Measurements from ENCODE around the gene ITGA11.

Gene ITGA11

GRCh38 chr15:68447209-68447608 is 15.2 kb upstream of the ITGA11 start:
- no peaks in the 10 kb centered on the region for H3K4me1 ChIP-seq (ENCODE audit: insufficient read depth, insufficient read length)
- H3K4me3 ChIP-seq (ENCODE audit: insufficient read length, low read depth): no peak overlapping the region
- no peak for TF ChIP-seq YY1 (IDR thresholded peaks at IDR 0.05; ENCODE audit: insufficient read depth, insufficient read length)
- no peak for TF ChIP-seq ZNF274 (IDR thresholded peaks at IDR 0.05; ENCODE audit: low read depth, low read length)
- no peak for TF ChIP-seq SUZ12 (IDR thresholded peaks at IDR 0.05; ENCODE audit: extremely low read depth, insufficient read depth, insufficient read length)
- H3K36me3 ChIP-seq (ENCODE audit: insufficient read depth, insufficient read length, low read length): no peaks in the 10 kb centered on the region
- H3K27me3 ChIP-seq (ENCODE audit: insufficient read depth, insufficient read length): no peaks in the 10 kb centered on the region
- no peak overlapping the region for H3K9ac ChIP-seq (ENCODE audit: insufficient read length, low read depth)
- H3K9me3 ChIP-seq (ENCODE audit: insufficient read depth, low read length): no peaks in the 10 kb centered on the region
- DNase-seq (ENCODE audit: low read depth, low spot score): no peak

DNA sequence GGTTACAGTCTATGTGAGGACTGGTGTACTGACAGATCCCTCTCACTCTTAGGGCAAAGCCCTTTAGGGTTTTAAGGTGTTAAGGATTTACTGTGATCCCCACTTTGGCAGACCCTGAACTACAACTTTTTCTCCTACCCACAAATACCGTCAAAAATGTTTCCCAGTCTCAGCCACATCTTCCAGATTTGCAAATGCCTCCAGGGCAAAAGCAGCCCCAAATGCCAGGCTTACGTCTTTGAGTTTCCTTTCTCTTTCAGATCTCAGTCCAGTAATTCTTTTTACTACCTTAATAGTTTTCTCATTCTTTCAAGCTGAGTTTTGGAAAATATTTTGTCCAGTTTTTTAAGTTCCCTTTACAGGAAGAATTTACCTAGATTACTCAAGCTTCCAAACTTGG is 13.4 kb upstream of the ITGA11 start:
- H3K27me3 ChIP-seq (ENCODE audit: insufficient read depth, insufficient read length): no peaks in the 10 kb centered on the region
- DNase-seq (ENCODE audit: low read depth, low spot score): no peak

DNA sequence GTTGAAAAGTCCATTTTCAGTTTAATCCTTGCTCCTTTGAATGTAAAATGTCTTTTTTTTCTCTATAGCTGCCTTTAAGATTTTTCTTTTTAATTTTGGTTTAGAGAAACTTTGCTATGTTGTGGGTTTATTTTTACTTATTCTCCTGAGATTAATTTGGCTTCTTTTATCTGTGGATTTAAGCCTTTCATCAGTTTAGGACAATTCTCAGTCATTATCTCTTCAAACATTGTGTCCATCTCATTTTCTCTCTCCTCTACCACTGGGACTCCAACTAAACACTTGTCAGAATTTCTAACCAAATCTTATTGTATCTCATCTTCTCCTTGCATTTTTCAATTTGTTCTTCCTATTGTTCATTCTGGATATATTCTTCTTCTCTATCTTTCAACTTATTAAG is 12.4 kb upstream of the ITGA11 start:
- Histone ChIP-seq H3K4me3 (ENCODE audit: insufficient read length, low read depth) (no peak overlapping the region), H3K27me3 (ENCODE audit: insufficient read depth, insufficient read length) (no peaks in the 10 kb centered on the region), H3K9me3 (ENCODE audit: insufficient read depth, low read length) (no peaks in the 10 kb centered on the region), H3K4me1 (ENCODE audit: insufficient read depth, insufficient read length) (no peaks in the 10 kb centered on the region), H3K36me3 (ENCODE audit: insufficient read depth, insufficient read length, low read length) (no peaks in the 10 kb centered on the region), H3K9ac (ENCODE audit: insufficient read length, low read depth) (no peak overlapping the region)
- no peak for TF ChIP-seq SUZ12 (IDR thresholded peaks at IDR 0.05; ENCODE audit: extremely low read depth, insufficient read depth, insufficient read length)
- no peak for DNase-seq (ENCODE audit: low read depth, low spot score)

More for the DNA sequence above, 13.4 kb upstream of the ITGA11 start:
- no peaks in the 10 kb centered on the region for H3K4me1 ChIP-seq (ENCODE audit: insufficient read depth, insufficient read length)
- no peak overlapping the region for H3K4me3 ChIP-seq (ENCODE audit: insufficient read length, low read depth)
- no peak overlapping the region for H3K9ac ChIP-seq (ENCODE audit: insufficient read length, low read depth)
- H3K9me3 ChIP-seq (ENCODE audit: insufficient read depth, low read length): no peaks in the 10 kb centered on the region
- TF ChIP-seq YY1 (IDR thresholded peaks at IDR 0.05; ENCODE audit: insufficient read depth, insufficient read length) (no peak), SUZ12 (IDR thresholded peaks at IDR 0.05; ENCODE audit: extremely low read depth, insufficient read depth, insufficient read length) (no peak), ZNF274 (IDR thresholded peaks at IDR 0.05; ENCODE audit: low read depth, low read length) (no peak)
- H3K36me3 ChIP-seq (ENCODE audit: insufficient read depth, insufficient read length, low read length): no peaks in the 10 kb centered on the region

DNA sequence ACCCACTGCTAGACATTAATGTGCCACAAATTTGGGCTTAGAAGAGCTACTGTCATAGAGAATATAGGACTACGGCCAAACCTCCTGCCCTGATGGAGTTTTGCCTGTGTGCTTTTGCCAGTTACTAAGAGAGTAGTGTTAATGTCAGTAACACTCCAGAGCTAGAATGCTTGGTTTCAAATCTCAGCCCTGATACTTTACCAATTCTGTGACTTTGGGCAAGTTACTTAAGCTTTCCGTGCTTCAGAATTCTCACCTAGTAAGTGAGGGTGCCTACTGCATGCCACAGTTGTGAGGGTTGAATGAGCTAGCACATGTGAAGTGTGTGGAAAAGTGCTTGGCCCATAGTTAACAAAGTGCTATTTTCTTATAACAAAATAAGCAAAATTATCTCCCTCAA is 10.9 kb upstream of the ITGA11 start:
- Histone ChIP-seq H3K36me3 (ENCODE audit: insufficient read depth, insufficient read length, low read length) (no peaks in the 10 kb centered on the region), H3K4me3 (ENCODE audit: insufficient read length, low read depth) (no peak overlapping the region), H3K4me1 (ENCODE audit: insufficient read depth, insufficient read length) (no peaks in the 10 kb centered on the region), H3K9ac (ENCODE audit: insufficient read length, low read depth) (no peak overlapping the region), H3K27me3 (ENCODE audit: insufficient read depth, insufficient read length) (no peaks in the 10 kb centered on the region), H3K9me3 (ENCODE audit: insufficient read depth, low read length) (peaks cover 4% of the 10 kb centered on the region; the same call in 1 of the 2 replicates)
- no peak for TF ChIP-seq ZNF274 (IDR thresholded peaks at IDR 0.05; ENCODE audit: low read depth, low read length)
- DNase-seq (ENCODE audit: low read depth, low spot score): no peak

- Histone ChIP-seq H3K9ac (ENCODE audit: insufficient read length, low read depth) (no peak overlapping the region), H3K9me3 (ENCODE audit: insufficient read depth, low read length) (peaks cover 4% of the 10 kb centered on the region; the same call in 1 of the 2 replicates), H3K36me3 (ENCODE audit: insufficient read depth, insufficient read length, low read length) (no peaks in the 10 kb centered on the region), H3K27me3 (ENCODE audit: insufficient read depth, insufficient read length) (no peaks in the 10 kb centered on the region), H3K4me1 (ENCODE audit: insufficient read depth, insufficient read length) (no peaks in the 10 kb centered on the region), H3K4me3 (ENCODE audit: insufficient read length, low read depth) (no peak overlapping the region)
- no peak for TF ChIP-seq SUZ12 (IDR thresholded peaks at IDR 0.05; ENCODE audit: extremely low read depth, insufficient read depth, insufficient read length)
- TF ChIP-seq ZNF274 (IDR thresholded peaks at IDR 0.05; ENCODE audit: low read depth, low read length): no peak
- TF ChIP-seq YY1 (IDR thresholded peaks at IDR 0.05; ENCODE audit: insufficient read depth, insufficient read length): no peak
- no peak for DNase-seq (ENCODE audit: low read depth, low spot score)
These were observed 10.1 kb upstream of the ITGA11 start for GRCh38 chr15:68442041-68442440.

GRCh38 chr15:68441045-68441743 is 9.2 kb upstream of the ITGA11 start:
- H3K9ac ChIP-seq (ENCODE audit: insufficient read length, low read depth): no peak overlapping the region
- TF ChIP-seq ZNF274 (IDR thresholded peaks at IDR 0.05; ENCODE audit: low read depth, low read length) (no peak), YY1 (IDR thresholded peaks at IDR 0.05; ENCODE audit: insufficient read depth, insufficient read length) (no peak), SUZ12 (IDR thresholded peaks at IDR 0.05; ENCODE audit: extremely low read depth, insufficient read depth, insufficient read length) (no peak)
- no peaks in the 10 kb centered on the region for H3K36me3 ChIP-seq (ENCODE audit: insufficient read depth, insufficient read length, low read length)
- no peaks in the 10 kb centered on the region for H3K27me3 ChIP-seq (ENCODE audit: insufficient read depth, insufficient read length)
- H3K4me1 ChIP-seq (ENCODE audit: insufficient read depth, insufficient read length): no peaks in the 10 kb centered on the region
- H3K9me3 ChIP-seq (ENCODE audit: insufficient read depth, low read length): peaks cover 4% of the 10 kb centered on the region; the same call in 1 of the 2 replicates
- H3K4me3 ChIP-seq (ENCODE audit: insufficient read length, low read depth): no peak overlapping the region
- no peak for DNase-seq (ENCODE audit: low read depth, low spot score)

DNA sequence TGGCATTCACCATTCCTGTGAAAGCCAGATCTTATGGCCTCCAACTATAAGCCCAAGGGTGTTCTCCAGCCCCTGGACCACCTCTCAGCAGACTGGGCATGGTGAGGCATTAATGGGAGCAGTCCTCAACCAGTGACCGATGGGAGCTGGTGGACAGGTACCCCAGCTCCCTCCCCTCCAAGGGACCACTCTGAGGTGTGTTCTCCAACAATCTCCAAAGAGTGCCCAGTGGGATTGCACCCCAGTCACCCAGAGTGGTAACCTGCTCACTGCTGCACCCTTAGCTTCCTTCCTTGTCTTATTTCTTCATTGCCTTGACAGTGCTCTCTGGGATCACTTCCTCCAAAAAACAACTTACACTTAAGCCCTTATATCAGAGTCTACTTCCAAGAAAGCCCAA is 8.2 kb upstream of the ITGA11 start:
- Histone ChIP-seq H3K27me3 (ENCODE audit: insufficient read depth, insufficient read length) (peaks cover 2% of the 10 kb centered on the region), H3K4me3 (ENCODE audit: insufficient read length, low read depth) (no peak overlapping the region), H3K9me3 (ENCODE audit: insufficient read depth, low read length) (peaks cover 4% of the 10 kb centered on the region; the same call in 1 of the 2 replicates), H3K36me3 (ENCODE audit: insufficient read depth, insufficient read length, low read length) (no peaks in the 10 kb centered on the region), H3K9ac (ENCODE audit: insufficient read length, low read depth) (no peak overlapping the region), H3K4me1 (ENCODE audit: insufficient read depth, insufficient read length) (no peaks in the 10 kb centered on the region)
- no peak for TF ChIP-seq ZNF274 (IDR thresholded peaks at IDR 0.05; ENCODE audit: low read depth, low read length)
- no peak for TF ChIP-seq SUZ12 (IDR thresholded peaks at IDR 0.05; ENCODE audit: extremely low read depth, insufficient read depth, insufficient read length)
- no peak for TF ChIP-seq YY1 (IDR thresholded peaks at IDR 0.05; ENCODE audit: insufficient read depth, insufficient read length)
- no peak for DNase-seq (ENCODE audit: low read depth, low spot score)
